GM12878 (cell line): ENCODE results near the gene BAZ2B.

ENCODE experiments used
- BHLHE40 ChIP-seq, 2 experiments: fragments of 450-650 bp in 1 of 2; IDR thresholded peaks; 2 replicates each; pipeline ENCODE4 v1.6.1; 2011 to 2017; ENCODE audit warnings: low read depth in 2 of 2, borderline replicate concordance in 1 of 2, improper control_type of control experiment in 1 of 2, low read length in 1 of 2, mild to moderate bottlenecking in 1 of 2
- CTCF ChIP-seq, 3 experiments: IDR thresholded peaks in 2 of 3; conservative IDR thresholded peaks in 1 of 3; 2 replicates each; pipeline ENCODE4 v1.5.1; 2011; ENCODE audit warnings: low read depth in 3 of 3, low read length in 3 of 3, mild to moderate bottlenecking in 3 of 3, control low read depth in 2 of 3, moderate library complexity in 2 of 3, inconsistent platforms in 1 of 3, mixed read lengths in 1 of 3; ENCODE audit not compliant: control insufficient read depth in 2 of 3, insufficient read depth in 1 of 3; ENCODE audit errors: extremely low read depth in 1 of 3
- EGR1 ChIP-seq, 2 experiments: IDR thresholded peaks; 1 replicate in 1 of 2; 2 replicates in 1 of 2; pipeline ENCODE4 v1.6.1; 2011 to 2012; ENCODE audit warnings: low read depth in 2 of 2, low read length in 2 of 2, borderline replicate concordance in 1 of 2, mild to moderate bottlenecking in 1 of 2, moderate library complexity in 1 of 2
- EP300 ChIP-seq, 2 experiments: fragments of 150-350 bp in 1 of 2; IDR thresholded peaks; 2 replicates each; pipeline ENCODE4 v1.6.1; 2011 to 2012; ENCODE audit warnings: low read depth in 2 of 2, low read length in 2 of 2, borderline replicate concordance in 1 of 2, improper control_type of control experiment in 1 of 2, inconsistent platforms in 1 of 2; ENCODE audit not compliant: control insufficient read depth in 1 of 2
- ETV6 ChIP-seq, 2 experiments: fragments of 450-650 bp in 1 of 2; IDR thresholded peaks in 1 of 2; conservative IDR thresholded peaks in 1 of 2; 2 replicates each; pipeline ENCODE4 v1.6.1; 2014; ENCODE audit warnings: antibody characterized with exemption in 1 of 2, borderline replicate concordance in 1 of 2, low read depth in 1 of 2, mild to moderate bottlenecking in 1 of 2, moderate library complexity in 1 of 2
- NKRF ChIP-seq: fragments of 450-650 bp; conservative IDR thresholded peaks from 2 replicates; pipeline ENCODE4 v1.6.1; 2017; ENCODE audit warnings: mild to moderate bottlenecking, moderate library complexity
- POLR2AphosphoS5 ChIP-seq: IDR thresholded peaks from 2 replicates; pipeline ENCODE4 v1.6.1; 2011; ENCODE audit warnings: mild to moderate bottlenecking, low read length, inconsistent platforms
- RB1 ChIP-seq: fragments of 450-650 bp; formaldehyde crosslinking; IDR thresholded peaks from 2 replicates; pipeline ENCODE4 v1.6.1; 2017; ENCODE audit warnings: mild to moderate bottlenecking, borderline replicate concordance
- SKIL ChIP-seq: fragments of 450-650 bp; IDR thresholded peaks from 2 replicates; pipeline ENCODE4 v1.6.1; 2017; ENCODE audit warnings: mild to moderate bottlenecking, low read depth, inconsistent platforms; ENCODE audit not compliant: poor library complexity, severe bottlenecking

- TF ChIP-seq NKRF, result no peak
- TF ChIP-seq BHLHE40 (IDR thresholded peaks at IDR 0.05; ENCODE audit: borderline replicate concordance in 1 of 2, low read depth in 2 of 2, low read length in 1 of 2), result no peak
- no peak for TF ChIP-seq ETV6 (conservative IDR thresholded peaks at IDR 0.05 in 1 of 2, IDR thresholded peaks at IDR 0.05 in 1 of 2; ENCODE audit: borderline replicate concordance in 1 of 2, low read depth in 1 of 2)
- no peak for TF ChIP-seq CTCF (IDR thresholded peaks at IDR 0.05 in 2 of 3, conservative IDR thresholded peaks at IDR 0.05 in 1 of 3; ENCODE audit: control insufficient read depth in 2 of 3, extremely low read depth in 1 of 3, insufficient read depth in 1 of 3, low read depth in 3 of 3, low read length in 3 of 3)
- no peak for TF ChIP-seq SKIL
- TF ChIP-seq EGR1 (IDR thresholded peaks at IDR 0.05; ENCODE audit: borderline replicate concordance in 1 of 2, low read depth in 2 of 2, low read length in 2 of 2), result no peak
- no peak for TF ChIP-seq RB1
- no peak for TF ChIP-seq POLR2AphosphoS5
- TF ChIP-seq EP300 (IDR thresholded peaks at IDR 0.05; ENCODE audit: borderline replicate concordance in 1 of 2, control insufficient read depth in 1 of 2, low read depth in 2 of 2, low read length in 2 of 2), result no peak
Measured at GRCh38 chr2:159446201-159446600, 170.1 kb downstream of the BAZ2B start.
